Panc1 (cell line): ENCODE measurements around the gene MEIS1. TPM values are rescaled to one million over a fixed set of nuclear protein-coding genes. Genes with fewer than 3 reads are reported as not detected.

ENCODE experiments used
- ATAC-seq: fragments of 200-7000 bp; cut with Tn5 transposase; 2 replicates; pipeline ENCODE4 v1.9.1; 2020; ENCODE audit warnings: mild to moderate bottlenecking, moderate library complexity
- BruUV-seq: library from RNA; stranded (reverse); fragments of 400-500 nt; replicated peaks from 2 replicates; lab custom pipeline; 2021; lab: Mats Ljungman, UMichigan
- CTCF ChIA-PET: fragments of 300-600 bp; sonication (Branson Sonifier 250); formaldehyde crosslinking; loops from one replicate; lab custom pipeline; 2022; ENCODE audit warnings: antibody characterized with exemption; lab: Charles Lee
- POLR2A ChIA-PET: fragments of 300-600 bp; sonication (Branson Sonifier 250); formaldehyde crosslinking; loops from one replicate; lab custom pipeline; 2022; ENCODE audit warnings: antibody characterized with exemption; lab: Charles Lee
- DNase-seq: peaks from one replicate; pipeline ENCODE4 v3.0.0-alpha.2; 2010; ENCODE audit warnings: low read depth, low spot score
- H3K27ac ChIP-seq: 2 replicates; pipeline ENCODE4 v1.5.1; 2011; ENCODE audit warnings: mild to moderate bottlenecking, low read length, inconsistent platforms
- H3K27me3 ChIP-seq: fragments of 200-500 bp; sonication (Bioruptor generic); 2 replicates; pipeline ENCODE4 v1.6.0; 2014; ENCODE audit warnings: low read length, inconsistent platforms; ENCODE audit not compliant: control insufficient read depth, insufficient read depth
- H3K36me3 ChIP-seq: fragments of 200-500 bp; sonication (Bioruptor generic); 2 replicates; pipeline ENCODE4 v1.5.1; 2014; ENCODE audit warnings: inconsistent platforms, mild to moderate bottlenecking, low read length, moderate library complexity; ENCODE audit not compliant: control insufficient read depth, insufficient read depth
- H3K4me1 ChIP-seq: 2 replicates; pipeline ENCODE4 v1.5.1; 2011; ENCODE audit warnings: inconsistent platforms, mild to moderate bottlenecking, low read length, moderate library complexity; ENCODE audit not compliant: control insufficient read depth, insufficient read depth
- H3K4me3 ChIP-seq, 2 experiments: 2 replicates each; pipeline ENCODE4 v1.5.1; 2011 to 2012; ENCODE audit warnings: low read depth in 2 of 2, low read length in 2 of 2, mild to moderate bottlenecking in 2 of 2, inconsistent platforms in 1 of 2, moderate library complexity in 1 of 2
- H3K9me3 ChIP-seq: fragments of 200-500 bp; sonication (Bioruptor generic); 2 replicates; pipeline ENCODE4 v1.5.1; 2014; ENCODE audit warnings: low read depth, mild to moderate bottlenecking, inconsistent platforms, low read length, moderate library complexity; ENCODE audit not compliant: control insufficient read depth, insufficient read depth
- CTCF ChIP-seq: fragments of 450-650 bp; IDR thresholded peaks from 2 replicates; pipeline ENCODE4 v1.5.1; 2017; ENCODE audit warnings: mild to moderate bottlenecking
- POLR2AphosphoS5 ChIP-seq: IDR thresholded peaks from 2 replicates; pipeline ENCODE4 v1.6.1; 2012; ENCODE audit warnings: mild to moderate bottlenecking, low read depth, low read length, moderate library complexity
- REST ChIP-seq, 2 experiments: IDR thresholded peaks; 2 replicates each; pipeline ENCODE4 v1.6.1; 2011 to 2012; ENCODE audit warnings: low read depth in 2 of 2, control low read depth in 1 of 2, low read length in 1 of 2, mild to moderate bottlenecking in 1 of 2, moderate library complexity in 1 of 2; ENCODE audit not compliant: insufficient read depth in 1 of 2
- SIN3A ChIP-seq: IDR thresholded peaks from 2 replicates; pipeline ENCODE4 v1.6.1; 2012; ENCODE audit warnings: low read depth, mild to moderate bottlenecking, low read length, moderate library complexity, borderline replicate concordance; ENCODE audit not compliant: insufficient read depth
- TCF7L2 ChIP-seq: IDR thresholded peaks from 2 replicates; pipeline ENCODE4 v1.6.1; 2011; ENCODE audit warnings: mild to moderate bottlenecking, low read depth, low read length, inconsistent platforms
- in situ Hi-C: cut with HindIII; loops from 2 replicates; pipeline ENCODE4 v1.10.0; 2016; ENCODE audit warnings: low sequenced_read_pairs, low pct_unique_long_range_greater_than_20kb
- intact Hi-C: fragments of 100-400 bp; cut with micrococcal nuclease; formaldehyde crosslinking; loops from one replicate; pipeline ENCODE4 v1.10.0; 2022; ENCODE audit not compliant: unreplicated experiment
- total RNA-seq: library from RNA; stranded (reverse); gene quantifications from one replicate; pipeline ENCODE4 v1.2.1, GENCODE V29; 2021; ENCODE audit not compliant: unreplicated experiment

The MEIS1 gene
- total RNA-seq, 1 experiment from 2014 or later = 2.0 TPM

- no peaks in the 10 kb centered on the region for H3K9me3 ChIP-seq
- ATAC-seq = no peak
- no peak overlapping the region for H3K27ac ChIP-seq
- peaks cover 6% of the 10 kb centered on the region for H3K27me3 ChIP-seq
- POLR2A ChIA-PET = no interaction called here
- no TSS peak for BruUV-seq
- H3K4me1 ChIP-seq = no peaks in the 10 kb centered on the region
- H3K4me3 ChIP-seq = no peak overlapping the region
- CTCF ChIA-PET = no interaction called here
- no peak for TF ChIP-seq POLR2AphosphoS5
- TF ChIP-seq SIN3A = no peak
- TF ChIP-seq REST (IDR thresholded peaks at IDR 0.05; ENCODE audit: insufficient read depth in 1 of 2, low read depth in 2 of 2, low read length in 1 of 2) = no peak
- no peaks in the 10 kb centered on the region; the same call in 1 of the 2 replicates for H3K36me3 ChIP-seq
- intact Hi-C loops = no loop called here
- in situ Hi-C loops = no loop called here
- DNase-seq = no peak
Observed at GRCh38 chr2:66414896-66415295, 20.0 kb upstream of the MEIS1 start.

- ATAC-seq (no peak), DNase-seq (no peak)
- BruUV-seq = no TSS peak
- Histone ChIP-seq H3K4me3 (no peak overlapping the region), H3K36me3 (no peaks in the 10 kb centered on the region; the same call in 1 of the 2 replicates), H3K4me1 (no peaks in the 10 kb centered on the region), H3K27ac (no peak overlapping the region), H3K9me3 (no peaks in the 10 kb centered on the region), H3K27me3 (peaks cover 19% of the 10 kb centered on the region)
- intact Hi-C loops = no loop called here
- CTCF ChIA-PET = no interaction called here
- POLR2A ChIA-PET = no interaction called here
- TF ChIP-seq TCF7L2 = no peak
- no peak for TF ChIP-seq REST (IDR thresholded peaks at IDR 0.05; ENCODE audit: insufficient read depth in 1 of 2, low read depth in 2 of 2, low read length in 1 of 2)
- TF ChIP-seq CTCF = no peak
- in situ Hi-C loops = no loop called here
Observed at GRCh38 chr2:66418381-66418780, 16.5 kb upstream of the MEIS1 start.
